Smooth muscle cell (in vitro differentiated cells): ENCODE measurements around the gene CHGA. TPM values are rescaled to one million over a fixed set of nuclear protein-coding genes. Genes with fewer than 3 reads are reported as not detected.

ENCODE experiments used
- DNase-seq: peaks from one replicate; lab custom pipeline; 2025; ENCODE audit not compliant: unreplicated experiment; lab: John Stamatoyannopoulos, UW
- H2AFZ ChIP-seq: fragments of 200-600 bp; sonication (generic); 2 replicates; pipeline ENCODE4 v1.6.0; 2016; ENCODE audit warnings: antibody characterized with exemption, low read depth, mild to moderate bottlenecking
- H3F3A ChIP-seq: fragments of 200-600 bp; sonication (generic); 2 replicates; pipeline ENCODE4 v1.6.0; 2017; ENCODE audit warnings: antibody characterized with exemption, low read depth
- H3K27ac ChIP-seq: fragments of 200-600 bp; sonication (generic); 2 replicates; pipeline ENCODE4 v1.5.1; 2016; ENCODE audit warnings: low read depth, mild to moderate bottlenecking
- H3K27me3 ChIP-seq: fragments of 200-600 bp; sonication (generic); 2 replicates; pipeline ENCODE4 v1.6.1; 2016; ENCODE audit warnings: low read depth, mild to moderate bottlenecking
- H3K36me3 ChIP-seq: fragments of 200-600 bp; sonication (generic); 2 replicates; pipeline ENCODE4 v1.5.1; 2016; ENCODE audit warnings: low read depth
- H3K4me1 ChIP-seq: fragments of 200-600 bp; sonication (generic); 2 replicates; pipeline ENCODE4 v1.5.1; 2016; ENCODE audit warnings: low read depth
- H3K4me2 ChIP-seq: fragments of 200-600 bp; sonication (generic); 2 replicates; pipeline ENCODE4 v1.6.0; 2016; ENCODE audit warnings: mild to moderate bottlenecking
- H3K4me3 ChIP-seq: fragments of 200-600 bp; sonication (generic); 2 replicates; pipeline ENCODE4 v1.5.1; 2016; ENCODE audit warnings: mild to moderate bottlenecking
- H3K79me2 ChIP-seq: fragments of 200-600 bp; sonication (generic); 2 replicates; pipeline ENCODE4 v1.6.0; 2016; ENCODE audit warnings: low read depth, mild to moderate bottlenecking
- H3K9ac ChIP-seq: fragments of 200-600 bp; sonication (generic); 2 replicates; pipeline ENCODE4 v1.6.0; 2016; ENCODE audit warnings: low read depth
- H3K9me3 ChIP-seq: fragments of 200-600 bp; sonication (generic); replicated peaks from 2 replicates; pipeline ENCODE4 v1.5.1; 2016; ENCODE audit warnings: low read depth
- H4K20me1 ChIP-seq: fragments of 200-600 bp; sonication (generic); 2 replicates; pipeline ENCODE4 v1.6.0; 2016; ENCODE audit warnings: low read depth
- WGBS: methylation state at CpG from one replicate; pipeline ENCODE4 v1.1.7; 2016; ENCODE audit warnings: low lambda C conversion rate; 5-methylcytosine and 5-hydroxymethylcytosine counted together
- polyA plus RNA-seq: library from polyadenylated mRNA; unstranded; fragments of >200 nt; fragmentation: Nextera tagmentation; extraction: Ambion mirVana; gene quantifications from 2 replicates; pipeline ENCODE4 v1.2.1, GENCODE V29; 2016
- total RNA-seq: library from RNA; depleted of rRNA; stranded (reverse); fragments of >200 nt; gene quantifications from 2 replicates; pipeline ENCODE4 v1.2.3, GENCODE V29; 2014
- TF ChIP-seq, protein P1 (sequence below): fragments of 200-600 bp; sonication (generic); IDR thresholded peaks from 2 replicates; pipeline ENCODE4 v1.5.1; 2017; ENCODE audit warnings: borderline replicate concordance, mild to moderate bottlenecking, antibody characterized with exemption; ENCODE audit not compliant: insufficient read depth, poor library complexity, severe bottlenecking

CHGA gene
- total and polyA plus RNA-seq, 2 experiments from 2014 or later: not detected

DNA sequence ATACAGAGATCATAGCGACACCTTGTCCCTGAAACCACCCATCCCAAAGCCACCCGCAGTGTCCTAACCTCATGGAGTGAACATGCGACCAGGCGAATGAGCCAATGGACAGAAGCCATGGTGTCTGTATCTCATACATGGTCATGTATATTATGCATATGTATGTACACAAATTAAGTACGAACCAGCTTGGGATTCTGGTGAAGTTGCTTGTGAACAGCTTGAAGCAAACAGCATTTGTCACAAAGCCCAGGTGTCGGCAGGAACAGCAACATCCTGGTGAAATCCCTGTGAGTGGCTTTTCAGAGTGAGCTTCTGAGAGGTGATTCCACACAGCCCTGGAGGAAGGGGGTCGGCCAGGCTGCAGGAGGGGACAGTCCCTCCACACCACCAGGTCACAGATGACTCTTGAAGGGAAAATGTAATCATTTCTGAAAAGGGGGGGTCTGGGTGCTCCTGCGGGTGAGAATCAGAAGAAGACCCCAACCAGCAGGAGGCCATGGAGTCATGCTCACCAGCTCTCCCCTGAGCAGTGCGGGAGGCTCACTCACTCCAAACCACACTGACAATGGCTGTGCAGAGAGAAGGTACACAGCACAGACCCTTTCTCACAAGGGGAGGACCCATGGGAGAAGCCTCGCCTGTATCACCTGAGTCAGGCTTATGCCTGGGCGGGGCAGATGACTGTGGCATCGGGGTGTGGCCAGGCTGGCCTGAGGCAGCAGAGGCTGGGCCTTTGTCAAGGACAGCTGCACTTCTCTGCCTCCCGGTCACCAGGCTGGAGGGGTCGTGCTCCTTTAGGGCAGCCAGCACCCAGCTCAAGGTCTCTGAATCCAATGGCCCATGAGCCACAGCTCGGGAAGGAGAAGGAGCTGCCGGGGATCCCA, 14.3 kb downstream of the CHGA start:
- no peak overlapping the region for H3K9ac ChIP-seq
- no peak for DNase-seq
- no peaks in the 10 kb centered on the region for H3K4me1 ChIP-seq
- no peak overlapping the region for H3K27ac ChIP-seq
- no peak overlapping the region for H2AFZ ChIP-seq
- H3K4me2 ChIP-seq: no peak overlapping the region
- H4K20me1 ChIP-seq: no peaks in the 10 kb centered on the region
- no peaks in the 10 kb centered on the region for H3K79me2 ChIP-seq
- H3K36me3 ChIP-seq: no peaks in the 10 kb centered on the region
- TF ChIP-seq, protein P1, sequence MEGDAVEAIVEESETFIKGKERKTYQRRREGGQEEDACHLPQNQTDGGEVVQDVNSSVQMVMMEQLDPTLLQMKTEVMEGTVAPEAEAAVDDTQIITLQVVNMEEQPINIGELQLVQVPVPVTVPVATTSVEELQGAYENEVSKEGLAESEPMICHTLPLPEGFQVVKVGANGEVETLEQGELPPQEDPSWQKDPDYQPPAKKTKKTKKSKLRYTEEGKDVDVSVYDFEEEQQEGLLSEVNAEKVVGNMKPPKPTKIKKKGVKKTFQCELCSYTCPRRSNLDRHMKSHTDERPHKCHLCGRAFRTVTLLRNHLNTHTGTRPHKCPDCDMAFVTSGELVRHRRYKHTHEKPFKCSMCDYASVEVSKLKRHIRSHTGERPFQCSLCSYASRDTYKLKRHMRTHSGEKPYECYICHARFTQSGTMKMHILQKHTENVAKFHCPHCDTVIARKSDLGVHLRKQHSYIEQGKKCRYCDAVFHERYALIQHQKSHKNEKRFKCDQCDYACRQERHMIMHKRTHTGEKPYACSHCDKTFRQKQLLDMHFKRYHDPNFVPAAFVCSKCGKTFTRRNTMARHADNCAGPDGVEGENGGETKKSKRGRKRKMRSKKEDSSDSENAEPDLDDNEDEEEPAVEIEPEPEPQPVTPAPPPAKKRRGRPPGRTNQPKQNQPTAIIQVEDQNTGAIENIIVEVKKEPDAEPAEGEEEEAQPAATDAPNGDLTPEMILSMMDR: no peak
- 91% methylated on average over 16 of the region's 16 CpGs for WGBS
- H3K27me3 ChIP-seq: no peaks in the 10 kb centered on the region
- H3K9me3 ChIP-seq: no peaks in the 10 kb centered on the region
- no peak overlapping the region for H3K4me3 ChIP-seq
- no peaks in the 10 kb centered on the region for H3F3A ChIP-seq

DNA sequence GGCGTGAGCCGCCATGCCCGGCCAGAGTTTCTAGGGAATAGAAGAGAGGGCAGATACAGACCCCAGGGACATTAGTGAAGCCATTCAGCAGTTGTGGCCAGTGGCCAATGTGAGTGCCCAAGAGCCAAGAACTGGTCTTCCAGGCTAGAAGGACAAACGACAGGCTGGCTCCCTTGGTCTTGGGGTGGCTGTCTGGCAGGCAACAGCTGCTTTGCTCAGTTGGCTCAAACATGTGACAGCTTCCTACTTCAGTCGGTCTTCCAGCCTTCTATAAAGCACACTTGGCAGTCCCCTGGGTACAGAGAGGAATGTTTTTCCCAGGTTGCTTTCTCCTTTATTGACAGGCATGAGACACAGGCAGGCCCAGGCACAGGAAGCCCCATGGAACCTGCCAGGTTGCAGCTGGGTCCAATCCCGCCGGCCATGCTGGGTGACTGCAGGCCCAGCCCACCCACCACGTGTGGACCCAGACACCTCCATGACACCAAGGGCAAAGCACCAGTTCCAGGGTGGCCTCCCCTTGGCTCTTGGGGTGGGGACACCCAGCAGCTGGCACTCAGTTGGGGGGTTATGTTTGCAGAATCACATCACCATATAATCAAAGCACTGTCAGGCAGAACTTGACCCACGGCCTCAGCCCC, 15.4 kb downstream of the CHGA start:
- no peak for DNase-seq
- Histone ChIP-seq H4K20me1 (no peaks in the 10 kb centered on the region), H3K27ac (no peak overlapping the region), H3K79me2 (no peaks in the 10 kb centered on the region), H3K9me3 (no peaks in the 10 kb centered on the region), H3K27me3 (no peaks in the 10 kb centered on the region), H3K4me2 (no peak overlapping the region), H3K9ac (no peak overlapping the region), H3K4me1 (no peaks in the 10 kb centered on the region), H3K4me3 (no peak overlapping the region), H3K36me3 (no peaks in the 10 kb centered on the region), H3F3A (no peaks in the 10 kb centered on the region), H2AFZ (no peak overlapping the region)
- 92% methylated on average over 9 of the region's 9 CpGs for WGBS
- TF ChIP-seq, protein P1: no peak

DNA sequence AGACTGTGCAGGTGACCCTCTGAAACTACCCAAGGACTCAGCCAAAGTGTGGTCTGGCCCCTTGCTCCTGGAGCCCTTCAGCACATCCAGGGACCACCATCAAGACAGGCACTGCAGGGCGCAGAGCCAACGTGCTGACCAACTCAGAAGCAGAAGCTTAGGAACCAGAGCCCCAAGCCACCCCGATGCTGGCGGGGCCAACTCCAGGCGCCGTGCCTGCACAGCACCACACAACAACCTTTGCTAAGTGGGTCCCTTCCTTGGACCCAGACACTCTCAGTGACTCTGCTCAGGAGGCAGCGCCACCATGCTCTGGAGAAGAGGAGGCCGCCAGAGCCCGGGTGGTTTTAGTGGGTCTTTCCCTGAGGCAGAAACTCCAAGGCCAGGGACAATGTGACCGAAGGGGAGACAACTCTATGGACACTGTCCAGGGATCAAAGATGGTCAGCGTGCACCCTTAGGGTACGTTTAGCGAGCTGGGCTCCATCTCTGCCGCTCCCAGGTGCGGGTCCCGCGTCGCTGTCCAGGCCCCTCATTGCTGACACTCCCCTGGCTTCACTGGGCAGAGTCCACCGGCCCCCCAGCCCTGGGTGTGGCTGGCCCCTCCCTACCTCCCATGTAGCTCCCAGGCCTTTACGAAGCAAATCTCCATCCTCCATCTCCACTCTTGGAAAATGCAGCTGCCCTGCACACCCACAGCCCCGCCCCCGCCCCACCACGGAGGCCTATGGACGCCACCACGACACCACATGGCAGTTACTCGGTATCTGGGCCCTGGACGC, 16.1 kb downstream of the CHGA start:
- H3K9me3 ChIP-seq: no peaks in the 10 kb centered on the region
- 95% methylated on average over 27 of the region's 27 CpGs for WGBS
- DNase-seq: no peak

More for the DNA sequence above, 16.1 kb downstream of the CHGA start:
- Histone ChIP-seq H2AFZ (no peak overlapping the region), H3K4me3 (no peak overlapping the region), H3K27me3 (no peaks in the 10 kb centered on the region), H3K4me1 (no peaks in the 10 kb centered on the region), H3K79me2 (no peaks in the 10 kb centered on the region), H3F3A (no peaks in the 10 kb centered on the region), H3K9ac (no peak overlapping the region), H4K20me1 (no peaks in the 10 kb centered on the region), H3K36me3 (no peaks in the 10 kb centered on the region), H3K4me2 (no peak overlapping the region), H3K27ac (no peak overlapping the region)
- TF ChIP-seq, protein P1: no peak
